Stimulated activated CD4-positive, alpha-beta T cell treated with anti-CD3 and anti-CD28 coated beads, Interleukin-1b, Interleukin-23, amount 100 ng/mL, for 1 hour (primary cell): ENCODE measurements around the gene USO1.
"Not testable (repeated sequence)": the region's sequence is repeated elsewhere in the genome, so short reads cannot be mapped to it uniquely, and the experiment has no call there.

Source experiments
- DNase-seq, 2 donors: peaks; one replicate each; pipeline ENCODE4 v3.0.0-alpha.2; 2020; ENCODE audit warnings: low read depth in 2 of 2

USO1 gene, protein sequence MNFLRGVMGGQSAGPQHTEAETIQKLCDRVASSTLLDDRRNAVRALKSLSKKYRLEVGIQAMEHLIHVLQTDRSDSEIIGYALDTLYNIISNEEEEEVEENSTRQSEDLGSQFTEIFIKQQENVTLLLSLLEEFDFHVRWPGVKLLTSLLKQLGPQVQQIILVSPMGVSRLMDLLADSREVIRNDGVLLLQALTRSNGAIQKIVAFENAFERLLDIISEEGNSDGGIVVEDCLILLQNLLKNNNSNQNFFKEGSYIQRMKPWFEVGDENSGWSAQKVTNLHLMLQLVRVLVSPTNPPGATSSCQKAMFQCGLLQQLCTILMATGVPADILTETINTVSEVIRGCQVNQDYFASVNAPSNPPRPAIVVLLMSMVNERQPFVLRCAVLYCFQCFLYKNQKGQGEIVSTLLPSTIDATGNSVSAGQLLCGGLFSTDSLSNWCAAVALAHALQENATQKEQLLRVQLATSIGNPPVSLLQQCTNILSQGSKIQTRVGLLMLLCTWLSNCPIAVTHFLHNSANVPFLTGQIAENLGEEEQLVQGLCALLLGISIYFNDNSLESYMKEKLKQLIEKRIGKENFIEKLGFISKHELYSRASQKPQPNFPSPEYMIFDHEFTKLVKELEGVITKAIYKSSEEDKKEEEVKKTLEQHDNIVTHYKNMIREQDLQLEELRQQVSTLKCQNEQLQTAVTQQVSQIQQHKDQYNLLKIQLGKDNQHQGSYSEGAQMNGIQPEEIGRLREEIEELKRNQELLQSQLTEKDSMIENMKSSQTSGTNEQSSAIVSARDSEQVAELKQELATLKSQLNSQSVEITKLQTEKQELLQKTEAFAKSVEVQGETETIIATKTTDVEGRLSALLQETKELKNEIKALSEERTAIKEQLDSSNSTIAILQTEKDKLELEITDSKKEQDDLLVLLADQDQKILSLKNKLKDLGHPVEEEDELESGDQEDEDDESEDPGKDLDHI

DNA sequence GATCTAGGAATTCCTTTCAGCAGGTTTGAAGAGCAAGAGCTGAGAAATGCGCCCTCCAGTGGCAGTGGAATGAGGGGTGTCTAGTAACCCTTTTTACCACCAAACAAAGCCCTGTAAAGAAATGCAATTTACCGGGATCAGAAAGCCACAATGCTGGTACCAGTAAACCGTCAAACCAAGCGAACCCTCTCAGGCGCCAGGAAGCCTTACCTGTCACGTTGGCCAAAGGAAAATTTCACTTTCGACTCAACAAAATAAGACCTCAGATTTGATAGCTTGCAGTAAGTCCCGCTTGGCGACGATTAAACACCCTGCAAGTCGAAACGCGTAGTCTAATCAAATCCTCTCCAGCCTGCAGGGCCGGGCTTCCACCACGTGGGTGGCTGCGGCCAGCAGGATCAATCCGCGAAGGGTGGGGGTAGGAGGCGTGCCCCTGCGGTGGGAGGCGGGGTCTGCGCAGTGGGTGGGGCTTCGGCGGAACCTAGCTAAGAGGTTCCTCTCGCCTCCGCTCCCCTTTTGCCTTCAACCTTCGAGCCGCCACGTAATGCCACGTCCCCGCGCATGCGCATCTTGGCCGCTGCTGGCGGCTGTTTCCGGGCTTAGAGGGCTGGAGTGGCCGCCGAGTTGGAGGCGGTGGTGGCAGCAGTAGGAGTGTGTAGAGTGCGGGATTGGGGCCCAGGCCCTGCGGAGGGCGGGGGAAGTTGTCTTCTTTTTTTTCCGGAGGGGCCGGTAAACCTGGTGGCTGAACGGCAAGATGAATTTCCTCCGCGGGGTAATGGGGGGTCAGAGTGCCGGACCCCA, at the start of gene USO1:
TSS of gene USO1 (plus strand) at position 512 of the 801 bp plus-strand sequence. CDS start at position 755, 243 bp downstream.
- peak; percentile 99 for DNase-seq

DNA sequence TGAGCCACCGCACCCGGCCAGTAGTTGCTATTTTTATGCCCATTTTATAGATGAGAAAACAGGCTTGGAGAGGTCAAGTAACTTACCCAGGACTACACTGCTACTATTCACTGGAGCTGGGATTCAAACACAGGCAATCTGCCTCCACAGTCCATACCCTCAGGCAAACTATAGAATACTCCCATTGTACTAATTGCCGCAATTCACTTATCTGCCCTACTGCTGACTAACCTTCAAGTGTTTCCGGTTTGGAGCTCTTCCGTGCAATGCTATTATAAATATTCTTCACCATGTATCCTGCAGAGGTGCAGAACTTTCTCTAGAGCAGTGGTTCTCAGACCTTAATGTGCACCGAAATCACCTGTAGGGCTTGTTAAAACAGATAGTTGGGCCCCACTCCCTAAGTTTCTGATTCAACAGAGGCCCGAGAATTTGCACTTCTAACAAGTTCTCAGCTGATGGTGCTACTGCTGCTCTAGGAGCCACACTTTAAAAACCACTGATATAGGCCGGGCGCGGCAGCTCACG, 49.3 kb upstream of the USO1 start:
- no peak for DNase-seq

DNA sequence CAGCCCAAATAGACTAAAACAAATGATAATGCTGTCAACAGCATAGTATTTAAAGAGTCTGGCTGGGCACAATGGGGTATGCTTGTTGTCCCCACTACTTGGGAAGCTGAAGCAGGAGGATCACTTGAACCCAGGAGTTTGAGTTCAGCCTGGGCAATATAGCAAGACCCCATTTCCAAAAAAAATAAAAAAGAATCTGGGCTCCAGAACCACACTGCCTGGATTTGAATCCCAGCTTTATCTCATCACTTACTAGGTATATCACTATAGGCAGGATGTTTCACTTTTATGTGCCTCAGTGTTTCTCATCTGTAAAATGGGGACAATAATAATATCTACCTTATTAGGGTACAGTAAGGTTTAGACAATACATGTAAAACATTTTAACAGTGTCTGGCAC, 45.9 kb upstream of the USO1 start:
- no peak for DNase-seq

DNA sequence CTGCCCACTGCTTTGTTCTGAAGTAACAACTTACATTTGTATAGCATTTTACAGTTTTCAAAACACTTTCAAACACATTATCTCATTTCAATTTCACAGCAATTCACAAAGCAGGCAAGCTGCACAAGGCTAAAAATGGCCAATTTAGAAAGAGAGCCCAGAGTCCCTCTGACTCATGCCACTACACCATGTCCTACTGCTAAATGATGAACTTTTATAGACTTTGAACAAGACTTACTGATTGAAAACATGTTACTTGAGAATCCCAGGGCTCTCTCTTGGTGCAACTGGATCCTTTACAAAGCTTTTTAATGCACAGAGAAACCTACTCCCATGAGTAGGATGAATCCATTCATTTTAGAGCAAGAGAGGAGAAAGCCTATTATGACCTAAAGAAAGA, 45.4 kb upstream of the USO1 start:
- no peak for DNase-seq

DNA sequence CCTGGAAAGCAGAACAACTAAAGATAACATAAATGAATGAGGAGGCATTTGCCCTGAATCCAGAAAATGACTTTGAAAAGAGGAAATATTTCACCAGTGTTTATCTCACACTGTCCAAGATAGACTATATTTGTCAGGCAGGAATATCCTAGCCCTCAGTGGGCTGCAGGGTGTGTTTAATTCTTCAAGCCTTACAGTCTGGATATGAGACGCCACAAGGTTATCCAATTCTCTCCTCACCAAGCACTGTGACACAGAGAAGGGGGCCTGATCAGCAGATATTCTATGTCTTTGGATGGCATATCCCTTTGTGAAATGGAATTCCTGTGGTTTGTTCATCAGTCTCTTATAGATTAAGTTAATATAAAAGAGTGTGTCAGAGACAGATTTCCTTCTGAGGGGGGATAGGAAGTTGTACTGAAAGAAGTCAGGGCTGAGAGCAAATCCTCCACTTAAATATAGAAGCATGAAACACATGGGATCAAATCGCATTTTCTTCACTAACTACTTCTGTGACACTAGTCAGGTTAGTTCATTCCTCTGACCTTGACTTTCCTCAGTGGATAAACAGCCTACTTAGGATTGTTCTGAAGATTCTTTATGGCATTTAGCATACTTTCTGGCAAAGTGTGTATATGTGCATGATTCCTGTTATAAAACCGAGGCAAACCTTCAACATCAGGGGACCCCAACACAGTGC, 44.4 kb upstream of the USO1 start:
- no peak for DNase-seq

DNA sequence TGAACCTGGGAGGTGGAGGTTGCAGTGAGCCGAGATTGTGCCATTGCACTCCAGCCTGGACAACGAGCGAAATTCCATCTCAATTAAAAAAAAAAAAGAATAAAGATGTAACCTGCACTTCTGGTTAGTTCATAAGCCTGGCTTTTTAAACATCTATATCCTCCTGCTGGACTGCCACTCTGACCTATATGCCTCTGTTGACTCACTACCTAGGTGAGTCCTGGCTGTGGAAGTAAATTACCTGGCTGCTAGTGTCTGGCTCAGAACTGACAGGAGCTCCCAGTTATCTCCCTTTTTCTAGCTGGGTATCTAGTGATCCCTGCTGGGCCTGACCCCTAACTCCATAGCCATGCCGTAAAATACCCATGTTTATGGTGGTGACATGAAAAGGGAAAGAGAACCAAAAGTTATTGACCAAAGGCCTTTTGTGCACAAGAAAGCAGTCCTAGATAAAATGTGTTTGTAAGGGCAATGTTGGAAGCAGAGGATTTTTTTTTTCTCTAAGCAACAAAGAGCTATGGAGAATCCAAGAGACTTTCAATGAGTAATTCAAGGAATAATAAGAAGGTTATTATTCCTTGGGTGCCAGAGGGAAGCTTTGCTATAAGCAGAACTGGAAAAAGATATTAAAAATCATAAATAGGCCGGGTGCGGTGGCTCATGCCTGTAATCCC, 40.8 kb upstream of the USO1 start:
- no peak for DNase-seq

DNA sequence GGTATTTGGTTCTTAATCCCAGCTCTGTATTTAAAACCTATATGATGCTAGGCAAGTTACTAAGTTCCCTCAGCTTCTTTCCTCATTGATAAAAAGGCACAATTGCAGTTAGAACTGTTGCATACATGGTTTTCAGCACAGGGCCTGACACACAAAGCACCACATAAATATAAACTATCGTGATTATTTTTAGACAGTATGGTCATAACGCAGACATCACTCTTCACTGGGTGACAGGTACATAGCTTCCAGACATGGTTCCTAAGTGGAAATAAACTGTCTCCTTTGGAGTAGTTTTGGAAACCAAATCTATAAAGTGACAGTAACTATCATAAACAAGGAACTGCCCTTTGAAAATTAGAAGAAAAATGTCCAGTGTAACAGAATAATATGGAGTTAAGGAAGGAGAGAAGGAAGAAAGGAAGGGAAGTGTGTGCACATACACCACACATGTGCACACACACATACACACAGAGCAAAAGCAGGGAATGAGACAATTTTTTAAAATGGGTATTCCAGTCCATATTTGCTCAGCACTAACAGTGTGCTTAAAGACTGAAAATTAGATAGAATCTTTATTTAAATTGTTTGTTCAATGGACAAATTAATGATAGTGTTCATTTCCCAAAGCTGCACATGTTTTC, 38.7 kb upstream of the USO1 start:
- DNase-seq: no peak

DNA sequence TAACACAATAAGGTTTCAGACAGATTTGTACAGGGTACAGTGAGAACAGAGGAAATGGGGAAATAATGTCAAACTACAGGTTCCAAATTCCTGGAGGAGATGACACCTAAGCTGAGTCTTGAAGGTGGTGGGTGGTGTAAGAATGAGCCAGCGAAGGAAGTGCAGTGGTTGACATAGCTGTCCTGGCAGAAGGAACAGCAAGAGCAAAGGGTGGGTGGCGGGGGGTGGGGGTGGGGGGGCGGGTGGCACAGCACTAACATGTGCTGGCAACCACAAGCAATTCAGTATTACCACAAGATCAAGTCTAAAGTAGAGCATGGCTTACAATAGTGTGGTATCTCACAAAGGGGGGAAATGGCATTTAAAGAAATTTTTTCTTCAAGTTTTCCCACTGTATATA, 38.0 kb upstream of the USO1 start:
- DNase-seq: no peak

DNA sequence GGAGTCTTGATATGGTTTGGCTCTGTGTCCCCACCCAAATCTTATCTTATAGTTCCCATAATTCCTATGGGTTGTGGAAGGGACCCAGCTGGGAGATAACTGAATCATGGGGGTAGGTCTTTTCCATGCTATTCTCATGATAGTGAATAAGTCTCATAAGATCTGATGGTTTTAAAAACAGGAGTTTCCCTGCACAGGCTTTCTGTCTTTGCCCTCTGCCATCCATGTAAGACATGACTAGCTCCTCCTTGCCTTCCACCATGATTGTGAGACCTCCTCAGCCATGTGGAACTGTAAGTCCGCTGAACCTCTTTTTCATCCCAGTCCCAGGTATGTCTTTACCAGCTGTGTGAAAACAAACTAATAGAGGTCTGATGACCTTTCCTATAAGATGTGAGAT, 37.3 kb upstream of the USO1 start:
- DNase-seq: not testable (repeated sequence)

DNA sequence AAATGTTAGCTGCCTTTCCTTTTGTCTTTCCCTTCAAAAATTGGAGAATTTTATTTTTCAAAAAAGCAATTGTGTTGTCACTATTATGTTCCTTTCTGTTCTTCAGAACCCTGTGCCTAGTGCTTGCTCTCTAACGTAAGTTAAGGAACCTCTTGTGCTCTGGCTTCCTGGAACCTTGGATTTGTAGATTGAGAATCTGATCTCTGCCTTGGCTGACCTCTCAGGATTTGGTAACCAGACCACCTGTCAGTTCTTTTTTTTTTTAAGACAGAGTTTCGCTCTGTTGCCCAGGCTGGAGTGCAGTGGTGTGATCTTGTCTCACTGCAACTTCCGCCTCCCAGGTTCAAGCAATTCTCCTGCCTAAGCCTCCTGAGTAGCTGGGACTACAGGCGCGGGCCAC, 32.3 kb upstream of the USO1 start:
- not testable (repeated sequence) for DNase-seq

DNA sequence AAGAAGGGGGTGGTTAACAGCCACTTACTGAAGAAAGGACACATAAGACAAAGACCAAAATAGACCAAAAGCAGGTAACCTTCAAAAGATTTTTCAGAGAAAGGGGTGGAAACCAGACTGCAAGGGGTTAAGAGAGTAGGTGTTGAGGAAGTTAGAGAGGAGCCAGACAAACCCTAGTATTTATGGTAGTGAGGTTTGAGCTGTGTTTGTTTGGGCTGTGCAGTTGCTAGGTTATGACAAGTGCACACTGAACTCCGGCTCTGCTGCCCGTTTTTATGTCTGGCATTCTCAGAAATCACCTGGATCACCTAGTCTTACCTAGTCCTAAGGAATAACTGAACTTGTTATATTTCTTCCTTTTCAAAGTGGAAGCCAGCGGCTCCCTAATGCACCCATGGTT, 28.3 kb upstream of the USO1 start:
- DNase-seq: no peak

DNA sequence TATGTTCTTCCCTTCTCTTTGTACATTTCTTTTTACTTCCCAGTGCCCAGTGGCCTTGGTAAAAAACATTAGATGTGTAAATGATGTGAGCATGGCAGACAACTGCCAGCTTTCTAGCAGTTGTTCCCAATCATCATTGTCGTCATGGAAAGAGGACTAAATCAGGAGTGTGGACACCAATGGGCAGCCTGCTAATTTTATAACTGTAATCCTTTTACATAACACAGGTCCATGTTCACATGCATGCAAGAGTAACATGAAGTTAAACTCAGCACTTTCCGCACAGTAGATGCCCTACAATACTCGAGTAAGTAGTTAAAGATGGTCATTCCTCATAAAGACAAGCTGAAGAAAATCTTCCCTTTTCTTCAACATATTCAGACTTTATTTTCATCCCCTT, 27.8 kb upstream of the USO1 start:
- no peak for DNase-seq

DNA sequence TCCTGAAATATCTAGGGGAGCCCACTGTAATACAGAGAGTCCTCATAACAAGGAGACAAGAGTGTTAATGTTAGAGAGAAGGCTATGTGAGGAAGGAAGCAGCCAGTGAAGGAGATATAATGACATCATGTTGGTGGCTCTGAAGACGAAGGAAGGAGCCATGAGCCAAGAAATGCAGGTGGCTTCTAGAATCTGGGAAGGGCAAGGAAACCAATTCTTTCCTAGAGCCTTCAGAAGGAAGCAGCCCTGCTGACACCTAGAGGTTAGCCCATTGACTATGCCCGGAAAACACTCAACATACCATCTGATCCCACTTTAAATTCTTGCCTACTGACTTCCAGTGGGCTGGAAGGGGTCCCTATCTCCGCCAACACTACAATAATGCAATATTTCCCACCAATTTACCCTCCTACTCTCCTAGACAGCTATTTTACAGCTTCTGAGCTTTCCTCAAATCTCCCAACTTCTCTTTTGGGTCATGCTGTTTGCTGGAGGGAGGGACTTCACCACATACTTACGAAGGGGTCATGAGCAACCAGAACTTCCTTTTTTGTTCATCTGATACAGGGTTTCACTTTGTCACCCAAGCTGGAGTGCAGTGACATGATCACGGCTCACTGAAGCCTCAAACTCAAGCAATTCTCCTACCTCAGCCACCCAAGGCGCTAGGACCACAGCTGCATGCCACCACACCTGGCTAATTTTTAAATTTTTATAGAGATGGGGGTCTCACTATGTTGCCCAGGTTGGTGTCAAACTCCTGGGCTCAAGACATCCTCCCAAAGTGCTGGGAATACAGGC, 26.0 kb upstream of the USO1 start:
- no peak for DNase-seq

DNA sequence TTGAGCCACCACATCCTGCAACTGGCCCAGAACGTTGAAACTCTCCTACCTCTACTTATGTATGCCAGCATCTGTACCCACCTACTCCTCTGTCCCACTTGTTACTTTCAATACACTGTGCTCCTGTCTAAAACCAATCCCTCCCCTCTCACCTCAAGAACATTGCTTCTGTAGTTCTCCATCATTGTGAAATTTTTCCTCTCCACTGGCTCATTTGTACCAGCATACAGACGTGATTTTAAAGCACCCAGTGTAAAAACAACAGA, 25.5 kb upstream of the USO1 start:
- DNase-seq: no peak

DNA sequence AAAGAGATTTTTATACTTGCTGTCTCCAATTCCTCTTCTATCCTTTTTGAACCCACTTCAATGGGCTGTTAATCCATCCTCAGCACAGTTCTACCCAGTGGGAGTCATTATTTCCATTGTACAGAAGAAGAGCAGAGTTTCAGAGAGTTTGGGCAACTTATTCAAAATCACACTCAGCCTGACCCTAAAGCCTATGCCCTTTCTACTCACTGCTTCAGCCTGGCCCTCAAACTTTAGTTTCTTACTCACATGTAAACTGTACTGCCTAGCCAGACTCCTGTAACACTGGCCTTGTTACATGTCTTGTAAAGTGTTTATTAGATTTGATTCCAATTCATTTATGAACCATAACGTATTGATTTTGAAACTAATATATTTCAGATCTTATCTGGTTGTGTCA, 25.1 kb upstream of the USO1 start:
- no peak for DNase-seq

DNA sequence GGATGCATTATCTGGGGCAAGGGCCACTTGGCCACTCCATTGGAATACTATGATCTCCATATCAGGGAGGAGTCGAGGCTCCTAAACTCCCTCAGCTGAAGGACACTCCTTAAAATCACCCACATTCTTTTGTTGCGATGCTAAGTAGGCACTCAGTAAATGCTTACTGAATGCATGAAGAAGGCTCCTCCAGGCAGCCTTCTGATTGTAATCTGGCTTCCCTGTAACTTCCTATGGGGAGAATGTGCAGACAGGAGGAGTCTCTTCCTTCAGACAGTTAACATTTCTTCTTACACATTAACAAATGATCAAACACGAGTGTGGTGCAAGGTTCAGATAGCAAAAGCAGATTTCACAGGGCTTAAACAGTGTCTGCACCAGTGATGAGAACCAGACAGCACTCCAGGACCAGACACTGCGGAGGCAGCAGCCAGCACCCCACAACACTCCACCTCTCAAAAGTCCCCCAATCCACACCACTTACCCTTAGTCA, 21.4 kb upstream of the USO1 start:
- no peak for DNase-seq

DNA sequence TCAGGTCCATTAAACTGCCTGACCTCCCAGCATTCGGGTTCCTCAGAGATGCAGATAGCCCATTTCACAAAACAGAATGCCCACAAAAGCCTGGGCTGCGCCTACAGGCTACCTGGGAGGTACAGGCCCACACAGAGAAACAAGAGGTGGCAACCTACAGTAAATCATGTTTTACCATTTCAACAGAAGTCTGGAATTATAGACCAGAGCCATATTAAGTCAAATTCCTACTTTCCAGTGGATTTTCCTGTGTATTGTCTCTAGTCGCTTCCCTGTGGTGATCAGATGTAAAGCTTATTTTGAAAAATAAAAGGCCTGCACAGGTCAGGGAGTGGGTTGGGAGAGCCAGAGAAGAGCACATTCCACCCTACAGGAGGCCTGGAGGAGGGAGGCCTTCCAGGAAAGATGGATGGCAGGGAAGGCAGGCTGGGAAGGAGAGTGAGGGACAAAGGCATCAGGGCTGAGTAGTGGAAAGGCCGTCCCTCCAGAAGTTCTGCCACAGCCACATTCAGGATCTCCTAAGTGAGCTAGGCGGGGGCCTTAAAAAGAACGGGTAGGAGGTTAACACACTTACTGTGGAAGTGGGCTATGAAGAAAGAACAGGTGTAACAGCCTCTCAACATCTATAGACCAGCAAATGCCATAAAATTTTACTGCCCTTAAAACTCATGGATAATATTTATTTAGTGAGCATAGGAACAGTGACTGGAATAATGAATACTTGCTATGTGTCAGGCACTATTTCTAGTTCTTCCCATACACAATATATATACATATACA, 19.0 kb upstream of the USO1 start:
- no peak for DNase-seq

DNA sequence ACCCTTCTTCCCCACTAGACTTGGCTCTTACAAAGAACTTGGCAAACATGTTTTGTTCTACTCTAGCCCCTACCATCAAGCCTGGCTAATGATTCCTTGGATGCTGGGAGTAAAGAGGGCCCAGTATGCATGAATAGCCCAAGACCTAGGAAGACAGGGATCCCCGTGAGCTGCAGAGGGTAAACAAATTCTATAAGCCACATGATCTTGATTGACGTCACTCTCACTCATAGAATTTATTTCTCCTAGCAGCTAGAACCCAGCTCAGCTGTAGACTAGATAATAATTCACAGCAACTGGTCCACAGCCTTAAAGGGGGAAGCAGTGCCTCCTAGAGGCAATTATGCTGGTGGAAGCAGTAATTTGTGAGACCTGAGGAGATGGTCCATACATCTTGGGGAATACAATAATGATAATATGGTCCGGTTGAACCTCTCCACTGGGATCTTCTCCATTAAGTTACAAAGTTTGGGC, 16.1 kb upstream of the USO1 start:
- no peak for DNase-seq
